GM12891 (cell line): Measurements from ENCODE around the gene NXPE3.
A peak's percentile ranks its signal among the peaks of the same experiment; 100 is the strongest.

Source experiments
- PAX5 ChIP-seq: IDR thresholded peaks from 2 replicates; pipeline ENCODE4 v1.6.1; 2011; ENCODE audit warnings: low read length, moderate library complexity, mild to moderate bottlenecking; ENCODE audit not compliant: insufficient read depth, severe bottlenecking
- POLR2A ChIP-seq: IDR thresholded peaks from 2 replicates; pipeline ENCODE4 v1.6.1; 2011; ENCODE audit warnings: low read depth, low read length, control low read depth
- POLR2AphosphoS5 ChIP-seq: IDR thresholded peaks from 2 replicates; pipeline ENCODE4 v1.6.1; 2011; ENCODE audit warnings: low read depth, low read length, control low read depth
- POU2F2 ChIP-seq: IDR thresholded peaks from 2 replicates; pipeline ENCODE4 v1.6.1; 2011; ENCODE audit warnings: low read depth, mild to moderate bottlenecking, control low read depth, low read length, moderate library complexity
- SPI1 ChIP-seq: IDR thresholded peaks from 2 replicates; pipeline ENCODE4 v1.6.1; 2011; ENCODE audit warnings: low read depth, low read length, control low read depth
- TAF1 ChIP-seq: IDR thresholded peaks from 2 replicates; pipeline ENCODE4 v1.6.1; 2011; ENCODE audit warnings: low read depth, low read length, control low read depth

- TF ChIP-seq TAF1 (no peak), POLR2A (no peak), POLR2AphosphoS5 (no peak), SPI1 (0 out of 2 replicates have a peak, but pooled peaks have one; percentile 13), PAX5 (no peak), POU2F2 (no peak)
These were observed 89.8 kb downstream of the NXPE3 start for GRCh38 chr3:101868534-101869464.
